ENCODE results near the gene BET1L. TPM values are rescaled to one million over a fixed set of nuclear protein-coding genes. Genes with fewer than 3 reads are reported as not detected.
"Not testable (repeated sequence)": the region's sequence is repeated elsewhere in the genome, so short reads cannot be mapped to it uniquely, and the experiment has no call there.

The BET1L gene
- total RNA-seq, 1 experiment from 2014 or later: 14.4 TPM

DNA sequence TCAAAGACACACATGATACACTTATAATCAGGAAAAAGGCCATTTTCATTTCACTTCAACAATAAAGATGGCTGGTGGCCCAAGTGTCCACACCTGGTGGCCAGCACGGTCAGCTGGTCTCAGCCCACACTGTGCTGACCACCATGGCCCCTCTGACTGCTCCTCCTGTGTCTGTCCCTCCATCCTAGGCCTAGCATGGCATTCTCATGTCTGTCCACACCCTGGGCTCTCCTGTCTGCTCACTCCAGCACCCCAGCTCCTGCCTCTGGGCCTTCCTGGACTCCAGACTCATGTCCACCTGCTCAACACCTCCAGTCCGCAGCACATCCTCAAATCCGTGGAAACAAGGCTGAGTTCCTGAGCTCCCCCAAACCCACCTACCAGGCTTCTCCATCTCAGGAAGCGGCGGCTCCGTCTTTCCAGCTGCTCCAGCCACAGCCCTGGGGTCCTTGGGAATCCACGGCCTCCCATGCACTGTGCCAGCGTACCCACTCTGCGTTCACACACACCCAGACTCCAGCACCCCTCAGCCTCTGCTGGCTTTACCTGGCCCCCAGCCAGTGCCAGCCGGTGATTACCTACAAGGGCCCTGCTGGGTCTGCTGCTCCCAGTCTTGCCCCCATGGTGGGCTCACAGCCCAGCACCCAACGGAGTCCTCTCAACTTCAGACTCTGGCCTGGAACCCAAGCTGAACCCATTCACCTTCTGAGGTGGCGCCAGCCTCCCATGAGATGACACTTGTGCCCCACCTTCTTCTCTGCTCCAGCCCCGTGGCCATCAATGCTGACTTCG lies 15.0 kb upstream of the BET1L start:
- BruUV-seq (replicated peaks): no TSS peak
- Histone ChIP-seq H3K36me3 (ENCODE audit: low read depth, low read length) (no peaks in the 10 kb centered on the region), H2AFZ (ENCODE audit: low read length) (no peak overlapping the region), H3K4me3 (ENCODE audit: low read length) (no peak overlapping the region), H3K9ac (ENCODE audit: low read length) (no peak overlapping the region), H3K27ac (ENCODE audit: low read length) (no peak overlapping the region), H3K9me3 (ENCODE audit: low read length) (no peaks in the 10 kb centered on the region), H3K4me1 (ENCODE audit: insufficient read depth, low read length) (no peaks in the 10 kb centered on the region), H3K4me2 (ENCODE audit: low read length) (no peak overlapping the region), H3K9me2 (replicated peaks; ENCODE audit: low read length) (no peaks in the 10 kb centered on the region), H3F3A (ENCODE audit: low read length, unreplicated experiment) (no peaks in the 10 kb centered on the region), H3K27me3 (ENCODE audit: low read length) (no peaks in the 10 kb centered on the region), H3K79me2 (ENCODE audit: low read length) (no peaks in the 10 kb centered on the region), H4K20me1 (ENCODE audit: low read length) (no peaks in the 10 kb centered on the region)
- POLR2A ChIA-PET (ENCODE audit: unreplicated experiment): no interaction called here
- TF ChIP-seq EZH2phosphoT487 (IDR thresholded peaks at IDR 0.05; ENCODE audit: borderline replicate concordance, low read length) (no peak), EZH2 (IDR thresholded peaks at IDR 0.05; ENCODE audit: low read length, unreplicated experiment) (no peak)
- TF ChIP-seq, protein P1, sequence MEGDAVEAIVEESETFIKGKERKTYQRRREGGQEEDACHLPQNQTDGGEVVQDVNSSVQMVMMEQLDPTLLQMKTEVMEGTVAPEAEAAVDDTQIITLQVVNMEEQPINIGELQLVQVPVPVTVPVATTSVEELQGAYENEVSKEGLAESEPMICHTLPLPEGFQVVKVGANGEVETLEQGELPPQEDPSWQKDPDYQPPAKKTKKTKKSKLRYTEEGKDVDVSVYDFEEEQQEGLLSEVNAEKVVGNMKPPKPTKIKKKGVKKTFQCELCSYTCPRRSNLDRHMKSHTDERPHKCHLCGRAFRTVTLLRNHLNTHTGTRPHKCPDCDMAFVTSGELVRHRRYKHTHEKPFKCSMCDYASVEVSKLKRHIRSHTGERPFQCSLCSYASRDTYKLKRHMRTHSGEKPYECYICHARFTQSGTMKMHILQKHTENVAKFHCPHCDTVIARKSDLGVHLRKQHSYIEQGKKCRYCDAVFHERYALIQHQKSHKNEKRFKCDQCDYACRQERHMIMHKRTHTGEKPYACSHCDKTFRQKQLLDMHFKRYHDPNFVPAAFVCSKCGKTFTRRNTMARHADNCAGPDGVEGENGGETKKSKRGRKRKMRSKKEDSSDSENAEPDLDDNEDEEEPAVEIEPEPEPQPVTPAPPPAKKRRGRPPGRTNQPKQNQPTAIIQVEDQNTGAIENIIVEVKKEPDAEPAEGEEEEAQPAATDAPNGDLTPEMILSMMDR (conservative IDR thresholded peaks at IDR 0.05; ENCODE audit: low read depth, low read length): no peak
- CTCF ChIA-PET: no interaction called here
- DNase-seq (no peak), ATAC-seq (no peak)
- intact Hi-C loops (cut with micrococcal nuclease): no loop called here

DNA sequence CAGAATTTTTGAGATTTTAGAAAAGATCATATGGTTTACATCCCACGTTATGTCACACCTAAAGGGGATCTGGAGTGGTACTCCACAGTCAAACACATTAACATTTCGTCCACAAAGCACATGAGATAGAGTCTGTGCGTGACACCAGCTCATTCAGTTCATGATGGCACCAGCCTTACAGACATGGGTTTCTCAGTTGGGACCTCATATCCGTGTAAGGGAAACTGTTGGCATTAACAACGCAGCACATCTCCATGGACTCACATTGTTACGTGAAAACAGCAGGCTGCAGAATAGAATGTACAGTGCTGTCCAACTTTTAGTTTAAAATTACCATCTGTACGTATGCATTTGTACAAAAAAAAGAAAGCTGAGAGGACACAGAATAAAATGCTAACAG lies 14.3 kb upstream of the BET1L start:
- no peaks in the 10 kb centered on the region for H3K9me2 ChIP-seq (replicated peaks; ENCODE audit: low read length)
- H3F3A ChIP-seq (ENCODE audit: low read length, unreplicated experiment): no peaks in the 10 kb centered on the region
- H3K4me1 ChIP-seq (ENCODE audit: insufficient read depth, low read length): no peaks in the 10 kb centered on the region
- no peaks in the 10 kb centered on the region for H3K9me3 ChIP-seq (ENCODE audit: low read length)
- no peak overlapping the region for H3K27ac ChIP-seq (ENCODE audit: low read length)
- no peaks in the 10 kb centered on the region for H3K27me3 ChIP-seq (ENCODE audit: low read length)
- no peak overlapping the region for H2AFZ ChIP-seq (ENCODE audit: low read length)
- ChIA-PET CTCF (no interaction called here), POLR2A (ENCODE audit: unreplicated experiment) (no interaction called here)
- H3K36me3 ChIP-seq (ENCODE audit: low read depth, low read length): no peaks in the 10 kb centered on the region
- no peaks in the 10 kb centered on the region for H4K20me1 ChIP-seq (ENCODE audit: low read length)
- no peak for DNase-seq
- H3K9ac ChIP-seq (ENCODE audit: low read length): no peak overlapping the region
- H3K4me3 ChIP-seq (ENCODE audit: low read length): no peak overlapping the region
- no peaks in the 10 kb centered on the region for H3K79me2 ChIP-seq (ENCODE audit: low read length)
- BruUV-seq (replicated peaks): no TSS peak
- no peak overlapping the region for H3K4me2 ChIP-seq (ENCODE audit: low read length)
- intact Hi-C loops (cut with micrococcal nuclease): no loop called here
- TF ChIP-seq EZH2 (IDR thresholded peaks at IDR 0.05; ENCODE audit: low read length, unreplicated experiment): no peak
- no peak for ATAC-seq

DNA sequence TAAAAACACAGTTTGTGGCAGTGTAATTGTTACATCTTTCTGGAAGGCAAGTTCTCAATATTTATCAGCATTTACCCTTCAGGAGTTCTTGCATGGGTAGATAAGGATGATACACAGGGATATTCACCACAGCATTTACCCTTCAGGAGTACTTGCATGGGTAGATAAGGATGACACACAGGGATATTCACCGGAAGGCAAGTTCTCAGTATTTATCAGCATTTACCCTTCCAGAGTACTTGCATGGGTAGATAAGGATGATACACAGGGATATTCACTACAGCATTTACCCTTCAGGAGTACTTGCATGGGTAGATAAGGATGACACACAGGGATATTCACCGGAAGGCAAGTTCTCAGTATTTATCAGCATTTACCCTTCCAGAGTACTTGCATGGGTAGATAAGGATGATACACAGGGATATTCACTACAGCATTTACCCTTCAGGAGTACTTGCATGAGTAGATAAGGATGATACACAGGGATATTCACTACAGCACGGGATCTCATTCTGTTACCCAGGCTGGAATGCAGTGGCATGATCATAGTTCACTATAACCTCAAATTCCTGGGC lies 13.5 kb upstream of the BET1L start:
- H3K4me1 ChIP-seq (ENCODE audit: insufficient read depth, low read length); H4K20me1 ChIP-seq (ENCODE audit: low read length); H3K79me2 ChIP-seq (ENCODE audit: low read length); CTCF ChIA-PET; H3F3A ChIP-seq (ENCODE audit: low read length, unreplicated experiment); intact Hi-C loops (cut with micrococcal nuclease); H3K9me2 ChIP-seq (replicated peaks; ENCODE audit: low read length); H3K9me3 ChIP-seq (ENCODE audit: low read length); H3K4me2 ChIP-seq (ENCODE audit: low read length); ATAC-seq; POLR2A ChIA-PET (ENCODE audit: unreplicated experiment); DNase-seq; H3K27ac ChIP-seq (ENCODE audit: low read length); H3K36me3 ChIP-seq (ENCODE audit: low read depth, low read length); H3K27me3 ChIP-seq (ENCODE audit: low read length); H2AFZ ChIP-seq (ENCODE audit: low read length); BruUV-seq (replicated peaks); H3K9ac ChIP-seq (ENCODE audit: low read length); H3K4me3 ChIP-seq (ENCODE audit: low read length): not testable (repeated sequence)

Measured in PC-3 (cell line).